B cell (primary cell): ENCODE results near the gene NUDCD3. TPM values are rescaled to one million over a fixed set of nuclear protein-coding genes. Genes with fewer than 3 reads are reported as not detected.

Experiments used
- ATAC-seq: fragments of 200-7000 bp; cut with Tn5 transposase; one replicate; pipeline ENCODE4 v1.10.0; 2021; ENCODE audit warnings: low read depth, mild to moderate bottlenecking, moderate number of reproducible peaks, moderate library complexity
- CTCF ChIA-PET: fragments of 350-600 bp; sonication (Branson Sonifier 250); formaldehyde crosslinking; loops from one replicate; lab custom pipeline; 2021; ENCODE audit warnings: antibody characterized with exemption, inconsistent platforms; lab: Charles Lee
- POLR2A ChIA-PET: fragments of 350-600 bp; sonication (Branson Sonifier 250); formaldehyde crosslinking; loops from one replicate; lab custom pipeline; 2021; ENCODE audit warnings: antibody characterized with exemption; lab: Charles Lee
- DNase-seq: peaks from one replicate; pipeline ENCODE4 v3.0.0; 2013
- H2AFZ ChIP-seq: 2 replicates; pipeline ENCODE4 v1.6.1; 2012; ENCODE audit warnings: mild to moderate bottlenecking, low read depth, low read length; ENCODE audit not compliant: insufficient read depth, poor library complexity, severe bottlenecking
- H3K27ac ChIP-seq, 2 donors: 1 replicate in 1 of 2; 2 replicates in 1 of 2; pipeline ENCODE4 v1.5.1; 2012 to 2013; ENCODE audit warnings: low read length in 2 of 2, mild to moderate bottlenecking in 2 of 2, moderate library complexity in 1 of 2
- H3K27me3 ChIP-seq, 4 experiments: fragments of 200-600 bp in 1 of 4; sonication (generic) in 1 of 4; replicated peaks in 1 of 4; 1 replicate in 2 of 4; 2 replicates in 2 of 4; pipeline versions ENCODE4 v1.6.1 to v1.7.0; 2013 to 2016; ENCODE audit warnings: low read length in 3 of 4, mild to moderate bottlenecking in 2 of 4, mixed read lengths in 1 of 4, moderate library complexity in 1 of 4; ENCODE audit not compliant: insufficient read depth in 4 of 4, control insufficient read depth in 3 of 4; ENCODE audit errors: control extremely low read depth in 1 of 4
- H3K36me3 ChIP-seq, 2 experiments: replicated peaks in 1 of 2; 1 replicate in 1 of 2; 2 replicates in 1 of 2; pipeline versions ENCODE4 v1.6.1 to v1.7.1; 2013; ENCODE audit warnings: low read length in 1 of 2; ENCODE audit not compliant: insufficient read depth in 2 of 2, control insufficient read depth in 1 of 2; ENCODE audit errors: control extremely low read depth in 1 of 2, extremely low read depth in 1 of 2
- H3K4me1 ChIP-seq, 2 donors: fragments of 200-600 bp in 1 of 2; sonication (generic) in 1 of 2; 1 replicate in 1 of 2; 2 replicates in 1 of 2; pipeline versions ENCODE4 v1.5.1 to v1.6.1; 2013 to 2017; ENCODE audit warnings: low read length in 2 of 2; ENCODE audit not compliant: control insufficient read depth in 2 of 2, insufficient read depth in 2 of 2
- H3K4me2 ChIP-seq: replicated peaks from 2 replicates; pipeline ENCODE3; 2012; ENCODE audit warnings: mild to moderate bottlenecking, low read depth, low read length; ENCODE audit not compliant: poor library complexity, severe bottlenecking
- H3K4me3 ChIP-seq, 5 experiments: fragments of 200-600 bp in 1 of 5; sonication (generic) in 1 of 5; 1 replicate in 3 of 5; 2 replicates in 2 of 5; pipeline versions ENCODE4 v1.5.1 to v1.7.0; 2011 to 2016; ENCODE audit warnings: low read length in 4 of 5, mild to moderate bottlenecking in 4 of 5, low read depth in 2 of 5, control low read depth in 1 of 5, moderate library complexity in 1 of 5; ENCODE audit not compliant: insufficient read depth in 1 of 5; ENCODE audit errors: control extremely low read depth in 1 of 5, extremely low read depth in 1 of 5
- H3K79me2 ChIP-seq: fragments of 200-600 bp; sonication (generic); one replicate; pipeline ENCODE4 v1.6.0; 2016; ENCODE audit warnings: low read length; ENCODE audit not compliant: control insufficient read depth, insufficient read depth
- H3K9ac ChIP-seq: fragments of 200-600 bp; sonication (generic); 2 replicates; pipeline ENCODE4 v1.6.1; 2017; ENCODE audit warnings: mild to moderate bottlenecking, low read length, moderate library complexity
- H3K9me3 ChIP-seq, 3 donors: one replicate each; pipeline versions ENCODE4 v1.6.1 to v1.7.1; 2013; ENCODE audit warnings: low read length in 2 of 3; ENCODE audit not compliant: control insufficient read depth in 2 of 3, insufficient read depth in 1 of 3; ENCODE audit errors: control extremely low read depth in 1 of 3
- H4K20me1 ChIP-seq: 2 replicates; pipeline ENCODE4 v1.6.0; 2012; ENCODE audit warnings: mild to moderate bottlenecking, low read length; ENCODE audit not compliant: insufficient read depth, control insufficient read depth, poor library complexity, severe bottlenecking
- H3K27ac Mint-ChIP-seq: one replicate; pipeline ENCODE4 v1.8.0; 2021; ENCODE audit warnings: mixed read lengths
- H3K27me3 Mint-ChIP-seq: one replicate; pipeline ENCODE4 v1.8.0; 2021; ENCODE audit warnings: mixed read lengths
- H3K4me1 Mint-ChIP-seq: one replicate; pipeline ENCODE4 v1.8.0; 2021; ENCODE audit warnings: mixed read lengths
- H3K4me3 Mint-ChIP-seq: one replicate; pipeline ENCODE4 v1.8.0; 2021; ENCODE audit warnings: mixed read lengths
- H3K9me3 Mint-ChIP-seq: one replicate; pipeline ENCODE4 v1.8.0; 2022; ENCODE audit warnings: mixed read lengths; ENCODE audit not compliant: insufficient read depth
- CTCF ChIP-seq: fragments of 200-600 bp; IDR thresholded peaks from one replicate; pipeline ENCODE4 v1.8.0; 2022; ENCODE audit warnings: antibody characterized with exemption, mild to moderate bottlenecking
- EZH2 ChIP-seq: IDR thresholded peaks from 2 replicates; pipeline ENCODE4 v1.6.1; 2012; ENCODE audit warnings: borderline replicate concordance, low read depth, mild to moderate bottlenecking, moderate library complexity, low read length; ENCODE audit not compliant: insufficient read depth, poor library complexity, severe bottlenecking
- WGBS: methylation state at CpG from one replicate; pipeline ENCODE4 v1.1.5; 2013; ENCODE audit warnings: missing lambda C conversion rate; ENCODE audit not compliant: insufficient coverage; 5-methylcytosine and 5-hydroxymethylcytosine counted together
- intact Hi-C: fragments of 100-400 bp; cut with micrococcal nuclease; formaldehyde crosslinking; loops from one replicate; pipeline ENCODE4 v1.10.0; 2022
- polyA plus RNA-seq: library from polyadenylated mRNA; depleted of rRNA; stranded (reverse); fragments of >200 nt; gene quantifications from 2 replicates; pipeline ENCODE4 v1.2.3, GENCODE V29; 2012
- total RNA-seq, 2 donors: library from RNA; stranded (reverse); fragments of 120-200 nt in 1 of 2; gene quantifications; 1 replicate in 1 of 2; 2 replicates in 1 of 2; pipeline versions ENCODE4 v1.2.3 to v1.2.4, GENCODE V29; 2013 to 2022

Gene NUDCD3
- total and polyA plus RNA-seq, 2 donors (not counting 1 experiment from before 2014, with no cell fraction given) = 29.8 to 101 TPM

- H3K79me2 ChIP-seq = no peaks in the 10 kb centered on the region
- no peak for DNase-seq
- CTCF ChIA-PET = no interaction called here
These were observed 156.3 kb downstream of the NUDCD3 start for GRCh38 chr7:44333911-44334733.

More at GRCh38 chr7:44333911-44334733, 156.3 kb downstream of the NUDCD3 start:
- Histone ChIP-seq H3K9ac (no peak overlapping the region), H3K9me3 (peaks cover 2 to 18% (median 14%) of the 10 kb centered on the region in 3 donors), H2AFZ (no peak overlapping the region), H3K4me1 (peaks cover 6 to 9% of the 10 kb centered on the region in 2 donors), H3K4me2 (no peak overlapping the region), H4K20me1 (no peaks in the 10 kb centered on the region), H3K27me3 (peaks cover 0 to 4% (median 0%) of the 10 kb centered on the region in 4 experiments), H3K36me3 (no peaks in the 10 kb centered on the region), H3K27ac (no peak overlapping the region), H3K4me3 (no peak overlapping the region)
- POLR2A ChIA-PET = no interaction called here
- intact Hi-C loops = no loop called here
- H3K27me3 Mint-ChIP-seq = peaks cover 3% of the 10 kb centered on the region
- WGBS = 86% methylated on average over 15 of the region's 19 CpGs
- H3K27ac Mint-ChIP-seq = no peak overlapping the region
- no peak overlapping the region for H3K4me3 Mint-ChIP-seq
- TF ChIP-seq EZH2 (no peak), CTCF (no peak)
- peaks cover 19% of the 10 kb centered on the region for H3K4me1 Mint-ChIP-seq
- peaks cover 17% of the 10 kb centered on the region for H3K9me3 Mint-ChIP-seq
- ATAC-seq = no peak
